Measurements from ENCODE around the gene GPR85.
"Not testable (repeated sequence)": the region's sequence is repeated elsewhere in the genome, so short reads cannot be mapped to it uniquely, and the experiment has no call there.

DNA sequence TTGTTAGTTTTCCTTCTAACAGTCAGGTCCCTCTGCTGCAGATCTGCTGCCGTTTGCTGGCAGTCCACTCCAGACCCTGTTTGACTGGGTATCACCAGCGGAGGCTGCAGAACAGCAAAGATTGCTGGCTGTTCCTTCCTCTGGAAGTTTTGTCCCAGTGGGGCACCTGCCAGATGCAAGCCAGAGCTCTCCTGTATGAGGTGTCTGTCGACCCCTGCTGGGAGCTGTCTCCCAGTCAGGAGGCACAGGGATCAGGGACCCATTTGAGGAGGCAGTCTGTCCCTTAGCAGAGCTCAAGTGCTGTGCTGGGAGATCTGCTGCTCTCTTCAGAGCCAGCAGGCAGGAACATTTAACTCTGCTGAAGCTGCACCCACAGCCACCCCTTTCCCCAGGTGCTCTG lies 32.4 kb downstream of the GPR85 start:
- not testable (repeated sequence) for TF ChIP-seq GATA1 (IDR thresholded peaks at IDR 0.05; ENCODE audit: low read depth, low read length); POLR2A (IDR thresholded peaks at IDR 0.05; ENCODE audit: low read length)
